Activated CD8-positive, alpha-beta memory T cell treated with anti-CD3 and anti-CD28 coated beads, Interleukin-2, amount 10 ng/mL, durations not matched to agents 7 days and 5 days (primary cell): Measurements from ENCODE around the gene USO1. TPM values are rescaled to one million over a fixed set of nuclear protein-coding genes. Genes with fewer than 3 reads are reported as not detected.
"Not testable (repeated sequence)": the region's sequence is repeated elsewhere in the genome, so short reads cannot be mapped to it uniquely, and the experiment has no call there.

Experiments
- ATAC-seq: fragments of 150-1000 bp; cut with Tn5 transposase; one replicate; pipeline ENCODE4 v1.10.0; 2021; ENCODE audit warnings: moderate library complexity
- CTCF ChIA-PET: fragments of 350-600 bp; sonication (Branson Sonifier 250); formaldehyde crosslinking; loops from one replicate; lab custom pipeline; 2021; ENCODE audit warnings: antibody characterized with exemption; lab: Charles Lee
- DNase-seq: peaks from one replicate; pipeline ENCODE4 v3.0.0-alpha.2; 2020
- H3K27ac Mint-ChIP-seq: one replicate; pipeline ENCODE4 v1.8.0; 2021; ENCODE audit warnings: mild to moderate bottlenecking, mixed read lengths
- H3K27me3 Mint-ChIP-seq: one replicate; pipeline ENCODE4 v1.8.0; 2021; ENCODE audit warnings: mixed read lengths
- H3K36me3 Mint-ChIP-seq: one replicate; pipeline ENCODE4 v1.8.0; 2021; ENCODE audit warnings: mild to moderate bottlenecking, mixed read lengths
- H3K4me1 Mint-ChIP-seq: one replicate; pipeline ENCODE4 v1.8.0; 2021; ENCODE audit warnings: mixed read lengths
- H3K4me3 Mint-ChIP-seq: one replicate; pipeline ENCODE4 v1.8.0; 2021; ENCODE audit warnings: mild to moderate bottlenecking, moderate library complexity, mixed read lengths
- H3K9me3 Mint-ChIP-seq: one replicate; pipeline ENCODE4 v1.8.0; 2022; ENCODE audit warnings: low read depth, mixed read lengths
- total RNA-seq, 2 experiments: library from RNA; stranded (reverse); gene quantifications; one replicate each; pipeline ENCODE4 v1.2.3, GENCODE V29; 2021

Gene USO1
- total RNA-seq, 2 experiments from 2014 or later, result 30.1 to 43.1 TPM

GRCh38 chr4:75717408-75717807, 7.0 kb upstream of the USO1 start:
- no peaks in the 10 kb centered on the region for H3K9me3 Mint-ChIP-seq
- ATAC-seq (no peak), DNase-seq (no peak)
- peaks cover 9% of the 10 kb centered on the region for H3K36me3 Mint-ChIP-seq
- no peak overlapping the region for H3K4me3 Mint-ChIP-seq
- no peaks in the 10 kb centered on the region for H3K27me3 Mint-ChIP-seq
- no peak overlapping the region for H3K27ac Mint-ChIP-seq
- CTCF ChIA-PET, result no interaction called here
- H3K4me1 Mint-ChIP-seq, result peaks cover 18% of the 10 kb centered on the region

GRCh38 chr4:75718529-75718928, 5.8 kb upstream of the USO1 start:
- H3K4me1 Mint-ChIP-seq, result peaks cover 28% of the 10 kb centered on the region
- ATAC-seq, result no peak
- H3K27me3 Mint-ChIP-seq, result no peaks in the 10 kb centered on the region
- CTCF ChIA-PET, result no interaction called here
- H3K36me3 Mint-ChIP-seq, result peaks cover 9% of the 10 kb centered on the region
- no peaks in the 10 kb centered on the region for H3K9me3 Mint-ChIP-seq
- H3K27ac Mint-ChIP-seq, result no peak overlapping the region
- no peak overlapping the region for H3K4me3 Mint-ChIP-seq
- DNase-seq, result no peak

GRCh38 chr4:75722417-75722816, 2.0 kb upstream of the USO1 start:
- H3K36me3 Mint-ChIP-seq, result peaks cover 20% of the 10 kb centered on the region
- no peak overlapping the region for H3K27ac Mint-ChIP-seq
- no peaks in the 10 kb centered on the region for H3K9me3 Mint-ChIP-seq
- H3K27me3 Mint-ChIP-seq, result no peaks in the 10 kb centered on the region
- DNase-seq, result no peak
- CTCF ChIA-PET, result interaction anchor here (0.7 to 3.7 kb wide), 8 partner anchors 10 to 426 kb away, joined by 3 to 55 read pairs (median 10); partner anchors contain the start of genes CDKL2 and G3BP2
- no peak for ATAC-seq
- peaks cover 39% of the 10 kb centered on the region for H3K4me1 Mint-ChIP-seq
- H3K4me3 Mint-ChIP-seq, result no peak overlapping the region

GRCh38 chr4:75723163-75724065, 963 bp upstream of the USO1 start:
- CTCF ChIA-PET, result interaction anchor here (0.7 to 3.7 kb wide), 34 partner anchors 8 to 486 kb away, joined by 3 to 55 read pairs (median 4); partner anchors contain the start of genes CDKL2, G3BP2, ODAPH and RCHY1
- peak overlapping the region; percentile 99 for H3K4me3 Mint-ChIP-seq
- H3K27ac Mint-ChIP-seq, result peak overlapping the region; percentile 99
- DNase-seq (no peak), ATAC-seq (no peak)
- peaks cover 22% of the 10 kb centered on the region for H3K36me3 Mint-ChIP-seq
- peaks cover 44% of the 10 kb centered on the region for H3K4me1 Mint-ChIP-seq
- no peaks in the 10 kb centered on the region for H3K9me3 Mint-ChIP-seq
- no peaks in the 10 kb centered on the region for H3K27me3 Mint-ChIP-seq

- no peaks in the 10 kb centered on the region for H3K9me3 Mint-ChIP-seq
- H3K4me1 Mint-ChIP-seq, result peaks cover 50% of the 10 kb centered on the region
- H3K4me3 Mint-ChIP-seq, result peak overlapping the region; percentile 99
- H3K36me3 Mint-ChIP-seq, result peaks cover 19% of the 10 kb centered on the region
- ATAC-seq (peak; percentile 52), DNase-seq (peak; percentile 76)
- CTCF ChIA-PET, result interaction anchor here (0.8 to 3.7 kb wide), 17 partner anchors 9 to 488 kb away, joined by 3 to 55 read pairs (median 6); partner anchors contain the start of genes CDKL2, G3BP2, RCHY1 and THAP6
- H3K27me3 Mint-ChIP-seq, result no peaks in the 10 kb centered on the region
- H3K27ac Mint-ChIP-seq, result peak overlapping the region; percentile 99
These were observed 719 bp downstream of the USO1 start for GRCh38 chr4:75724867-75725724.

GRCh38 chr4:75725942-75726538, 1.7 kb downstream of the USO1 start:
- H3K4me1 Mint-ChIP-seq, result peaks cover 50% of the 10 kb centered on the region
- peaks cover 21% of the 10 kb centered on the region for H3K36me3 Mint-ChIP-seq
- H3K4me3 Mint-ChIP-seq, result peak overlapping the region; percentile 99
- not testable (repeated sequence) for H3K27me3 Mint-ChIP-seq, ATAC-seq, H3K9me3 Mint-ChIP-seq, DNase-seq
- H3K27ac Mint-ChIP-seq, result peak overlapping the region; percentile 99
- CTCF ChIA-PET, result interaction anchor here (1.2 to 3.0 kb wide), 3 partner anchors 10 to 212 kb away, joined by 3 to 18 read pairs (median 5); partner anchors contain the start of gene G3BP2

- peak overlapping the region; percentile 30 for H3K27ac Mint-ChIP-seq
- H3K36me3 Mint-ChIP-seq, result peaks cover 21% of the 10 kb centered on the region
- DNase-seq, result no peak
- H3K9me3 Mint-ChIP-seq, result no peaks in the 10 kb centered on the region
- H3K4me1 Mint-ChIP-seq, result peaks cover 49% of the 10 kb centered on the region
- ATAC-seq, result no peak
- no peaks in the 10 kb centered on the region for H3K27me3 Mint-ChIP-seq
- CTCF ChIA-PET, result interaction anchor here (1.2 to 1.3 kb wide), 2 partner anchors 53 to 213 kb away, joined by 3 to 5 read pairs; partner anchors contain the start of gene G3BP2
- peak overlapping the region; percentile 45 for H3K4me3 Mint-ChIP-seq
These were observed 2.2 kb downstream of the USO1 start for GRCh38 chr4:75726577-75726976.

GRCh38 chr4:75727073-75727472, 2.7 kb downstream of the USO1 start:
- DNase-seq, result no peak
- Mint-ChIP-seq H3K27ac (peak overlapping the region; percentile 30), H3K27me3 (no peaks in the 10 kb centered on the region), H3K4me1 (peaks cover 46% of the 10 kb centered on the region), H3K4me3 (peak overlapping the region; percentile 45), H3K36me3 (peaks cover 22% of the 10 kb centered on the region), H3K9me3 (no peaks in the 10 kb centered on the region)
- no peak for ATAC-seq
- CTCF ChIA-PET, result interaction anchor here (0.8 to 1.3 kb wide), 3 partner anchors 53 to 121 kb away, joined by 3 to 5 read pairs (median 4); partner anchors contain the start of gene G3BP2

GRCh38 chr4:75729836-75730235, 5.5 kb downstream of the USO1 start:
- H3K36me3 Mint-ChIP-seq, result peaks cover 32% of the 10 kb centered on the region
- no peaks in the 10 kb centered on the region for H3K27me3 Mint-ChIP-seq
- DNase-seq (no peak), ATAC-seq (no peak)
- CTCF ChIA-PET, result no interaction called here
- no peak overlapping the region for H3K27ac Mint-ChIP-seq
- H3K4me3 Mint-ChIP-seq, result no peak overlapping the region
- H3K4me1 Mint-ChIP-seq, result peaks cover 33% of the 10 kb centered on the region
- no peaks in the 10 kb centered on the region for H3K9me3 Mint-ChIP-seq

- H3K27ac Mint-ChIP-seq, result peak overlapping the region; percentile 14
- peaks cover 30% of the 10 kb centered on the region for H3K36me3 Mint-ChIP-seq
- no peak for ATAC-seq
- no peak for DNase-seq
- CTCF ChIA-PET, result interaction anchor here (0.7 kb wide), 1 partner anchor 411 kb away, joined by 4 read pairs; no protein-coding TSS in a partner anchor
- no peaks in the 10 kb centered on the region for H3K27me3 Mint-ChIP-seq
- no peaks in the 10 kb centered on the region for H3K9me3 Mint-ChIP-seq
- H3K4me1 Mint-ChIP-seq, result peaks cover 14% of the 10 kb centered on the region
- no peak overlapping the region for H3K4me3 Mint-ChIP-seq
These were observed 9.0 kb downstream of the USO1 start for GRCh38 chr4:75733369-75733768.

- Mint-ChIP-seq H3K27me3 (no peaks in the 10 kb centered on the region), H3K4me3 (no peak overlapping the region), H3K36me3 (peaks cover 26% of the 10 kb centered on the region), H3K27ac (no peak overlapping the region), H3K4me1 (peaks cover 8% of the 10 kb centered on the region), H3K9me3 (no peaks in the 10 kb centered on the region)
- ATAC-seq, result no peak
- CTCF ChIA-PET, result interaction anchor here (0.6 to 1.7 kb wide), 2 partner anchors 29 to 160 kb away, joined by 3 to 4 read pairs; no protein-coding TSS in a partner anchor
- DNase-seq, result no peak
These were observed 11.1 kb downstream of the USO1 start for GRCh38 chr4:75735525-75735924.

- no peaks in the 10 kb centered on the region for H3K9me3 Mint-ChIP-seq
- CTCF ChIA-PET, result interaction anchor here (0.8 to 1.7 kb wide), 2 partner anchors 9 to 159 kb away, joined by 3 to 4 read pairs; no protein-coding TSS in a partner anchor
These were observed 12.5 kb downstream of the USO1 start for GRCh38 chr4:75736862-75737261.

More at GRCh38 chr4:75736862-75737261, 12.5 kb downstream of the USO1 start:
- ATAC-seq (no peak), DNase-seq (no peak)
- no peak overlapping the region for H3K27ac Mint-ChIP-seq
- H3K4me1 Mint-ChIP-seq, result peaks cover 8% of the 10 kb centered on the region
- peaks cover 25% of the 10 kb centered on the region for H3K36me3 Mint-ChIP-seq
- no peak overlapping the region for H3K4me3 Mint-ChIP-seq
- no peaks in the 10 kb centered on the region for H3K27me3 Mint-ChIP-seq
